ENCODE results near the gene CAPN14. TPM values are rescaled to one million over a fixed set of nuclear protein-coding genes. Genes with fewer than 3 reads are reported as not detected.
A peak's percentile ranks its signal among the peaks of the same experiment; 100 is the strongest.

CAPN14 gene
- total and polyA plus RNA-seq, 12 donors: 0.10 to 0.28 (median 0.11) TPM; not detected in 5

GRCh38 chr2:31236433-31237205 lies 19.3 kb upstream of the CAPN14 start:
- no peak for TF ChIP-seq POLR2A (IDR thresholded peaks at IDR 0.05)
- no peak for TF ChIP-seq CTCF (IDR thresholded peaks at IDR 0.05)
- Histone ChIP-seq H3K27ac (peak overlapping the region in 1 of 5 donors; percentile 12), H3K4me1 (replicated peaks in 1 of 2) (peaks cover 0 to 5% of the 10 kb centered on the region in 2 donors), H3K4me3 (no peak overlapping the region), H3K36me3 (replicated peaks in 1 of 2) (no peaks in the 10 kb centered on the region), H3K9me3 (replicated peaks in 1 of 3) (no peaks in the 10 kb centered on the region), H3K27me3 (no peaks in the 10 kb centered on the region)
- 57 to 88% (median 78%) methylated on average over 7 of the region's 7 CpGs for WGBS, 4 donors
- intact Hi-C loops (cut with DNase I): no loop called here
- DNase-seq: no peak

- peak in 2 of 7 donors; percentile 12 to 27 for DNase-seq
- no peak for TF ChIP-seq POLR2A (IDR thresholded peaks at IDR 0.05)
- no peak for TF ChIP-seq CTCF (IDR thresholded peaks at IDR 0.05)
- Histone ChIP-seq H3K27me3 (no peaks in the 10 kb centered on the region), H3K4me3 (peak overlapping the region in 1 of 4 donors; percentile 51), H3K36me3 (replicated peaks in 1 of 2) (no peaks in the 10 kb centered on the region), H3K27ac (no peak overlapping the region), H3K4me1 (replicated peaks in 1 of 2) (peaks cover 0 to 5% of the 10 kb centered on the region in 2 donors), H3K9me3 (replicated peaks in 1 of 3) (no peaks in the 10 kb centered on the region)
- 65 to 77% (median 72%) methylated on average over 4 of the region's 4 CpGs for WGBS, 4 donors
- intact Hi-C loops (cut with DNase I): no loop called here
Measured at GRCh38 chr2:31235504-31235902, 18.2 kb upstream of the CAPN14 start.

- Histone ChIP-seq H3K4me3 (peak overlapping the region in 1 of 4 donors; percentile 51), H3K9me3 (replicated peaks in 1 of 3) (no peaks in the 10 kb centered on the region), H3K4me1 (replicated peaks in 1 of 2) (no peaks in the 10 kb centered on the region), H3K27me3 (no peaks in the 10 kb centered on the region), H3K27ac (peak overlapping the region in 2 of 5 donors; percentile 37 to 64), H3K36me3 (replicated peaks in 1 of 2) (no peaks in the 10 kb centered on the region)
- intact Hi-C loops (cut with DNase I): no loop called here
- 47 to 63% (median 54%) methylated on average over 12 to 17 of the region's 17 CpGs for WGBS, 4 donors
- no peak for DNase-seq
- TF ChIP-seq POLR2A (IDR thresholded peaks at IDR 0.05): no peak
Measured at GRCh38 chr2:31234683-31235503, 17.6 kb upstream of the CAPN14 start.

- Histone ChIP-seq H3K9me3 (replicated peaks in 1 of 3) (no peaks in the 10 kb centered on the region), H3K27me3 (no peaks in the 10 kb centered on the region), H3K4me3 (peak within 1 kb of the TSS in 3 of 4 donors; percentile 27 to 51 (median 29)), H3K36me3 (replicated peaks in 1 of 2) (no peaks in the 10 kb centered on the region), H3K4me1 (replicated peaks in 1 of 2) (no peaks in the 10 kb centered on the region), H3K27ac (peak within 1 kb of the TSS in 2 of 5 donors; percentile 37 to 64)
- 0 to 2% (median 1%) methylated on average over 13 to 74 of the region's 74 CpGs for WGBS, 4 donors
- TF ChIP-seq CTCF (IDR thresholded peaks at IDR 0.05) (peak; percentile 32 to 64 (median 56)), POLR2A (IDR thresholded peaks at IDR 0.05) (peak; percentile 44 to 64)
- intact Hi-C loops (cut with DNase I): no loop called here
- DNase-seq: peak; percentile 83 to 94 (median 89)
Measured at GRCh38 chr2:31233741-31234682, 16.7 kb upstream of the CAPN14 start, which contains the start of gene EHD3. Gene EHD3, plus strand, starts transcription at chr2:31234152. Its CDS starts 470 bp downstream, at chr2:31234622.

Measured in adrenal gland (tissue), 12 donors.